GM20431 (cell line): ENCODE data around the gene IFRD1.
"Not testable (repeated sequence)": the region's sequence is repeated elsewhere in the genome, so short reads cannot be mapped to it uniquely, and the experiment has no call there.

Source experiments
- in situ Hi-C: fragments of 300-500 bp; cut with MseI, MboI; formaldehyde crosslinking; loops from one replicate; pipeline ENCODE4 v1.15.0; 2020; ENCODE audit warnings: low sequenced_read_pairs; ENCODE audit not compliant: unreplicated experiment

IFRD1 gene

DNA sequence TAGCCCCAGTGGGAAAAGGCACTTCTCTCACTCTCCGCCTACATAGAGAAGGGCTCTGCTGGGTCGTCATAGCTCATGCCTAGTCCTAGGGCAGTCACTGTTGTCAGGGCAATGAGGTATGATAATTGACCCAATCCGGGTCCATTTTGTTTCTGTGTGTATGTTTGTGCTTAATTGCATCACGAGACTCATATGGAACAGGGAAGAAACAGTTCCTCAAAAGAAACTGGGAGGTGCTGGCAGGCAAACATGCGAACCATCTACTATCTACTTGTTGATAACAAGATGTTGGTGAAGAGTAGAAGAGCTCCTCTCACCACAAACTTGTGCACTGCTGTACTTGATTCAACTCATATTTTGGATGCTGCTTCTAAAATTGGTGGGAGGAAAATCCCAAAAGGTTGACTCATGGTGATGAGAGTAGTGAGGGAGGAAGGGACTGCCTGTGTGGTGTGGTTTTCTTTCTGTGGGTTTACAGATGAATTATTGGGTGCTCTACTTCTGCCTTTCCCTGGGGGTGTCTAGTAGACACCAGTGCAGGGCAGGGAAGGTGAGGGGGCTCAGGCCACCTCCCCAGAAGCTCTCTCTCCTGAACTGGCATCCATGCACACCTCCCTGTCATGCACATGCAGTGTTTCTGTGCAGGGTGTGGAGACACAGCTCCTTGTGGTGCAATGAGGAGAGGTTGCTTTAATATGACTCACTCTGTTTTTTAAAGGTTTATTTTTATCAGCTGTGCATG is 59.9 kb downstream of the IFRD1 start:
- in situ Hi-C loops, result no loop called here

DNA sequence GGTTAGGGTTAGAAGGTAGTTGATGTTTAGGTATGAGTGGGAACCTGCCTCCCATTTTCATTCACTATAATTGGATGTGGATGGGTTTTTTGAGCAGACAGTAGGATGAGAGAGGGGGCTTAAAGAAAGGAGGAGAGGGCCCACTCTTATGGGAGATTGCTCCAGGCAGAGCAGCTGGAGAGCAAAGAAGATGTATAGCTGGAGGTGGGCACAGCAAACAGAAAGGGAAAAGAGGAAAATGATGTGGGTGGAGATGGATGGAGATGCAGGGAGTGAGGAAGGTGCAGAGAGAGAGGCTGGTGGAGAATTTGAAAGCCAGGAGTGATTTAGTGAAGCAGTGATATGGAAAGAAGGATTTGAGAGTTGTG is 60.5 kb downstream of the IFRD1 start:
- in situ Hi-C loops, result no loop called here

DNA sequence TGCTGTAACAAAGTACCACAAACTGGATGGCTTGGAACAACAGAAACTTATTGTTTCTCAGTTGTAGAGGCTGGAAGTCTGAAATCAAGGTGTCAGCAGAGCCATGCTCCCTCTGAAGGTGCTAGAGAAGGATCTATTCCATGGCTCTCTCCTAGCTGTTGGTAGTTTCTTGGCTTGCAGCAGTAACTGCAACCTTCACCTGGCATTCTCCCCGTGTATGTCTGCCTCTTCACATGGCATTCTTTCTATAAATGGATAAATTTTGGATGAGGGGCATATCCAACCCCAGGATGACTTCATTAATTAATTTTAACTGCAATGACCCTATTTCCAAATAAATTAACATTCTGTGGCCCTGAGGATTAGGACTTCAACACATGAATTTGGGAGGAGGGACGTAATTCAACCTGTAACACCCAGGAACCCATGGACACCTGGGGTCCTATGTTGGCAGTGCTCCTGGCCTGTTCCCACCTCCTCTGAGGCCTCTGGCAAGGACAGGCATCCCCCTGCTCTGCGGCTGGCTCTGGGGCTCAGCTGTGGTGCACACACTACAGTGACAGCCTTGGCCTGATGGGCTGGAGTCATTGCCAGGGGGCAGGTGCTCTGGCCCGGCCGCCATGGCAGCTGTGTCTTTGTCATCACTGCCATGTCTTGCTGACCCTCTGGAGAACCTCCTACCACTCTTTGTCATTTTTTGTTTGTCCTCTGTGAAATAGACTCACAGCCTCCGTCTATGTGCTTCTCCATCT is 61.4 kb downstream of the IFRD1 start:
- in situ Hi-C loops, result no loop called here

DNA sequence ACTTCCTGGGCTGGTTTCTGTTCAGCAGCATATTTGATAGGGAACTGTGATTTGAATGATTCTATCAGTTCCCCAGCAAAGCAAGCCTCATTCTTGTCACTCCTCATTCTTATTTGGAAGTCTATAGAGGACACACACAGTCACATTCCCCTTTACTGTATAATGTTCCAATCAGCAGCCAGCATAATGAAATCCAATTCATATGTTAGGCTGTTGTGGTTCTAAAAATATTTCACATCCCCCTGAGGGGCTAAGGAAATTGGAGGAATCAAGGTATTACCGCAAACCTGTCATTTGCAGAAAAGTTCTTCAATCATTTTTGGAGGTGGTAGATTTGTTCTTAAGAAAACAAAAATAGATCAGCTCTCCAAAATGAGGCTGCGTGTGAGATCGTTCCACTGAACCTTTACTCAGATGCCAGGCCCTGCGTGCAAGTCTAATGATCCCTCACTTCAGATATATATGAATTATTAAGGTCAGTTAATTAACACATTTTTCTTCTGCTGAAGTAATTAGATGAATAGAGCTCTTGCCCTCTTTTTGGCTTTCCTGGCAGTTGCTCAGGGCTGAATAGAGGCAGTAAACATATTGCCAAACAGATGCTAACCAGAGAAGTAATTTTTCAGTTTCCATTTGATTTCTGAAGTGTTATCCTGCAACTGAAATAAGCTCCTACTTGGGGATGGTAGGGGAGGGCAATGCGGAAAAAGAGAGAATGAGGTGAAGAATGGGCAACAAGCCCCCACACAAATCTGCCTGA is 62.4 kb downstream of the IFRD1 start:
- in situ Hi-C loops, result no loop called here

DNA sequence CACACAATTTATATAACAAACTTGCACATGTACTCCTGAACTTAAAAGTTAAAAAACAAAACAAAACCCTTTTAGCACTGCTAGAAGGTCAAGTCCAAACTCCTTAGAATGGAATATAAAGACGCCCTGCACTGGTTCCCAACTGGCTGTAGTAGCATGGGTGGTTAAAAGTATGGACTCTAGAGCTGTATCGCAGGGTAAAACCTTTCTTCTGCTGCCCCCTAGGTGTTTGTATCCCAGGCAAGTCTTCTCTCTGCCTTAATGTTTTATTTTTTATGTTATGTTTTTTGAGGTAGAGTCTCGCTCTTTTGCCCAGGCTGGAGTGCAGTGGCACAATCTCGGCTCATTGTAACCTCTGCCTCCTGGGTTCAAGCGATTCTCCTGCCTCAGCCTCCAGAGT is 65.7 kb downstream of the IFRD1 start:
- in situ Hi-C loops, result no loop called here

DNA sequence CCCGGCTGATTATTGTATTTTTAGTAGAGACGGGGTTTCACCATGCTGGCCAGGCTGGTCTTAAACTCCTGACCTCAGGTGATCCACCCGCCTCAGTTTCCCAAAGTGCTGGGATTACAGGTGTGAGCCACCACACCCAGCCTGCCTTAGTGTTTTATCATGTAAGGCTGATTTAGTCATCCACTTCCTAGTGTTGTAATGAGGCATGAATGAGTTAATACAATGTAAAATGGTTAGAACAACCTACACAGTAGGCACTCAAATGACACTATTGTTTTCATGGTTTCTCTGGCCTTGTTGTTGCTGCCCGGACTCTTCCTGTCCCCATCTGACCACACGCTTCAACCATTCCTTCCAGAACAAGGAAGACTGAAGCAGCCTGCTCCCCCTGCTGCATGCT is 66.2 kb downstream of the IFRD1 start:
- in situ Hi-C loops, result not testable (repeated sequence)

DNA sequence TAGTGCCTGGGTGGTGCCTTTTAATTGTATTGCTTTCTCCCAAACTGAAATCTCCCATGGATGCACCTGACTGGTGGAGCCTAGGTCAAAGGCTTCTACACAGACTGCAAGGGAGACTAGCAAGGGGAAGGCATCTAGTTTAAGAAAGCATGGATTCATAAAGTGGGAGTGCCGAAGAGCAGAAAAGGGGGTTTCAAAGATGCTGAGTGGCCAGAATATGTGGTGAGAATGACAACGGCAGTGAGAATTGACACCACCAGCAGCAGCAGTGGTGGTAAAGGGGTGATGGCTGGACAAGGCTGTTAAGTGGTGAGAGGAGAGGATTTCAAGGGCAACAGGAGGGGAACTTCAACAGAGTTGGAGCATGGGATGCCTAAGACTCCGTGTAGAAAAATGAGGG is 67.2 kb downstream of the IFRD1 start:
- in situ Hi-C loops, result no loop called here

DNA sequence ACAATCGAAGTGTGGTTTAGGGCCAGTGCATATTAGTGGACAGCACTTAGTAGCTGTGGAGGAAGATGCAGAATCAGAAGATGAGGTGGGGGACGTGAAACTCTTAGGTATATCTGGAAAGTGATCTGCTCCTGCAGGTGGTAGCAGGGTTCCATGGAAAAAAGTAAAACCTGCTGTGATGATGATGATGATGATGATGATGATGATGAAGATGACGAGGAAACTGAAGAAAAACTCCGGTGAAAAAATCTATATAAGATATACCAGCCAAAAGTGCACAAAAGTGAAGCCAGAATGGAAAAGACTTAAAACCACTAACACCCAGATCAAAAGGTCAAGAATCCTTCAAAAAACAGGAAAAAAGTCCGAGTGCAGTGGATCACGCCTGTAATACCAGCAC is 70.5 kb downstream of the IFRD1 start:
- in situ Hi-C loops, result no loop called here

DNA sequence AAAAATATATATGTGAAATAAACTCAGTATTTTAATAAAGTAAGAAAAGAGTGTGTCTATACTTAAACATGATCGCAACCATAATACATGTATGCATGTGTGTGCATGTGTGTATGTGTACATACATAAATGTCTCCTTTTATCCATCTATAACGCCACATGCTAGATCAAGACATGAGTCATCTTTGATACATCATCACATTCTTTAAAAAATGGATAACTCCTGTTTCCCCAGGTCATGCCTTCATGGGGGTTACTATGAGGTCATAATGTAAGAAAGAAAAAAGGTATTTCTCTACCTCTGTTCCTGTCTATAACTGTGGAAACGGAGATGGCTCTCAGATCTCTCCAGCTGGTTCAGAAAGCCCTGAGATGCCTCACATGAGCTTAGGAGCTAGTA is 71.7 kb downstream of the IFRD1 start:
- in situ Hi-C loops, result no loop called here

DNA sequence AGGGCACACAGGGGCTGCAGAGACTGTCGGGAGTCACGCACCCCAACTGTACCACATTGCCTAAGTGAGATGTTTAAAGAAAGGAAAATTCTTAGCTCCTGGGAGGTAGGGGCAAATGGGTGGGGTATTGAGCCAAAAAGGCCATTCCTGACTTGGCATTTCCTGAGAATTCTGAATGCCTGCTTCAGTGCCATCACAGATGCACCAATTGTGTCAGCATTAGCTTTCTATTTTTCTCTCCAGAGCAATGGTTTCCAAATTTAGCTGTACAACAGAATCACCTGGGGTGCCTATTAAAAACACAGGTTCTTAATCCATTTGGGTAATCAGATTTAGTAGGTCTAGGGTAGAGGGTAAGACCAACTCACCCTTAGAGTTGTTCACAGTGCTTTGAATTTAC is 73.6 kb downstream of the IFRD1 start:
- in situ Hi-C loops, result no loop called here
